K562 (cell line): ENCODE measurements around the gene TSPAN1. TPM values are rescaled to one million over a fixed set of nuclear protein-coding genes. Genes with fewer than 3 reads are reported as not detected.
"Not testable (repeated sequence)": the region's sequence is repeated elsewhere in the genome, so short reads cannot be mapped to it uniquely, and the experiment has no call there.

Source experiments
- ATAC-seq: fragments of 200-7000 bp; cut with Tn5 transposase; 3 replicates; pipeline ENCODE4 v1.9.1; 2020; ENCODE audit warnings: moderate library complexity
- BruUV-seq: library from RNA; stranded (reverse); fragments of 400-500 nt; replicated peaks from 2 replicates; lab custom pipeline; 2021; lab: Mats Ljungman, UMichigan
- CTCF ChIA-PET: fragments of 300-600 bp; formaldehyde crosslinking; extraction: SDS; loops from one replicate; lab custom pipeline; 2021; ENCODE audit warnings: low intra/inter-chr PET ratio; lab: Yijun Ruan, JAX
- POLR2A ChIA-PET: fragments of 300-600, 350-650 bp; sonication (Branson Sonifier 250); formaldehyde crosslinking; extraction: SDS; loops from one replicate; lab custom pipeline; 2021; ENCODE audit warnings: antibody characterized with exemption, inconsistent platforms; lab: Yijun Ruan, JAX
- DNase-seq, 4 experiments: peaks; one replicate each; pipeline versions ENCODE4 v3.0.0 to v3.0.0-alpha.2; 2011 to 2018; ENCODE audit warnings: low spot score in 3 of 4, mixed read lengths in 3 of 4; ENCODE audit errors: extremely low read depth in 1 of 4
- FAIRE-seq: peaks from 2 replicates; lab custom pipeline; 2011; peaks lifted over from hg19 to GRCh38; lab: Jason Lieb, UNC
- H2AFZ ChIP-seq: 2 replicates; pipeline ENCODE4 v1.6.0; 2011; ENCODE audit warnings: low read depth, low read length, control low read depth, inconsistent platforms
- H3K27ac ChIP-seq: fragments of 200-600 bp; 3 replicates; pipeline ENCODE4 v1.8.0; 2011; ENCODE audit warnings: low read depth, mild to moderate bottlenecking, control low read depth, inconsistent platforms, low read length, moderate library complexity, mixed read lengths; ENCODE audit errors: extremely low read depth
- H3K27me3 ChIP-seq, 2 experiments: fragments of 300-600 bp in 1 of 2; 2 replicates in 1 of 2; 3 replicates in 1 of 2; pipeline versions ENCODE4 v1.6.0 to v1.8.0; 2011; ENCODE audit warnings: inconsistent platforms in 2 of 2, low read length in 2 of 2, mild to moderate bottlenecking in 1 of 2, mixed read lengths in 1 of 2, moderate library complexity in 1 of 2; ENCODE audit not compliant: control insufficient read depth in 2 of 2, insufficient read depth in 2 of 2
- H3K36me3 ChIP-seq: fragments of 300-600 bp; 3 replicates; pipeline ENCODE4 v1.8.0; 2011; ENCODE audit warnings: mild to moderate bottlenecking, low read length, inconsistent platforms; ENCODE audit not compliant: control insufficient read depth, insufficient read depth
- H3K4me1 ChIP-seq, 2 experiments: fragments of 200-600 bp in 1 of 2; replicated peaks in 1 of 2; 2 replicates in 1 of 2; 3 replicates in 1 of 2; pipeline versions ENCODE4 v1.5.1 to v1.8.0; 2011; ENCODE audit warnings: inconsistent platforms in 2 of 2, low read length in 2 of 2, mild to moderate bottlenecking in 1 of 2, mixed read lengths in 1 of 2, moderate library complexity in 1 of 2; ENCODE audit not compliant: control insufficient read depth in 2 of 2, insufficient read depth in 2 of 2
- H3K4me2 ChIP-seq: 2 replicates; pipeline ENCODE4 v1.6.1; 2011; ENCODE audit warnings: low read length, control low read depth, inconsistent platforms, mixed read lengths; ENCODE audit not compliant: insufficient read depth
- H3K4me3 ChIP-seq: fragments of 200-600 bp; sonication (generic), shearing (Covaris generic); 2 replicates; pipeline ENCODE4 v1.5.1; 2016; ENCODE audit warnings: control low read depth, inconsistent platforms
- H3K79me2 ChIP-seq: fragments of 200-600 bp; 3 replicates; pipeline ENCODE4 v1.8.0; 2011; ENCODE audit warnings: low read length, inconsistent platforms; ENCODE audit not compliant: control insufficient read depth, insufficient read depth
- H3K9ac ChIP-seq, 2 experiments: 2 replicates each; pipeline versions ENCODE4 v1.6.0 to v1.6.1; 2011; ENCODE audit warnings: low read depth in 2 of 2, low read length in 2 of 2, control low read depth in 1 of 2, inconsistent platforms in 1 of 2, mild to moderate bottlenecking in 1 of 2, mixed read lengths in 1 of 2; ENCODE audit not compliant: insufficient read depth in 1 of 2
- H3K9me1 ChIP-seq: one replicate; pipeline ENCODE4 v1.6.0; 2011; ENCODE audit warnings: inconsistent platforms, mild to moderate bottlenecking, low read length, moderate library complexity; ENCODE audit not compliant: control insufficient read depth, insufficient read depth
- H3K9me3 ChIP-seq: replicated peaks from 2 replicates; pipeline ENCODE4 v1.5.1; 2011; ENCODE audit warnings: low read depth, low read length, inconsistent platforms; ENCODE audit not compliant: control insufficient read depth, insufficient read depth
- H4K20me1 ChIP-seq: replicated peaks from 2 replicates; pipeline ENCODE4 v1.6.1; 2011; ENCODE audit warnings: low read length, inconsistent platforms, mixed read lengths; ENCODE audit not compliant: control insufficient read depth, insufficient read depth
- CBFB ChIP-seq: sonication (generic); formaldehyde crosslinking; IDR thresholded peaks from 2 replicates; pipeline ENCODE4 v1.4.0; 2020; ENCODE audit warnings: mild to moderate bottlenecking, missing genetic modification reagents
- FOXA3 ChIP-seq, 2 experiments: fragments of 450-650 bp in 1 of 2; sonication (generic) in 1 of 2; formaldehyde crosslinking; IDR thresholded peaks in 1 of 2; conservative IDR thresholded peaks in 1 of 2; 2 replicates each; pipeline versions ENCODE4 v1.4.0 to v1.8.0; 2020 to 2022; ENCODE audit warnings: mild to moderate bottlenecking in 2 of 2, missing genetic modification reagents in 1 of 2
- ZNF12 ChIP-seq: sonication (generic); formaldehyde crosslinking; IDR thresholded peaks from 2 replicates; pipeline ENCODE4 v1.4.0; 2020; ENCODE audit warnings: mild to moderate bottlenecking, missing genetic modification reagents
- WGBS: fragments of 100-300 bp; shearing (Covaris generic); methylation state at CpG from one replicate; pipeline ENCODE4 v1.1.6; 2016; ENCODE audit warnings: low coverage, mixed read lengths; ENCODE audit not compliant: insufficient coverage; ENCODE audit errors: missing lambda C conversion rate; 5-methylcytosine and 5-hydroxymethylcytosine counted together
- in situ Hi-C: fragments of 300-500 bp; cut with MboI; formaldehyde crosslinking; loops from 4 replicates; pipeline ENCODE4 v1.15.0; 2018; ENCODE audit warnings: inconsistent platforms, mixed read lengths
- intact Hi-C: fragments of 100-400 bp; cut with micrococcal nuclease; formaldehyde crosslinking; loops from 2 replicates; pipeline ENCODE4 v1.14.2; 2022
- polyA plus RNA-seq, 8 experiments: library from polyadenylated mRNA; depleted of rRNA in 4 of 8; stranded (reverse) in 5 of 8; unstranded in 3 of 8; fragments of >200 nt; fragmentation: Nextera tagmentation in 2 of 8; fragmentation: Illumina TruSeq in 1 of 8; extraction: Ambion mirVana in 2 of 8; extraction: Trizol in 1 of 8; gene quantifications; 2 replicates each; pipeline versions ENCODE4 v1.2.1 to v1.2.3, GENCODE V29; 2011 to 2014; ENCODE audit warnings: inconsistent platforms in 1 of 8, missing spikeins in 1 of 8
- total RNA-seq, 7 experiments: library from RNA; depleted of rRNA in 6 of 7; stranded (reverse); fragments of >200 nt in 6 of 7; fragmentation: Illumina TruSeq in 2 of 7; extraction: Trizol in 2 of 7; gene quantifications; 2 replicates each; pipeline versions ENCODE4 v1.2.1 to v1.2.3, GENCODE V29; 2011 to 2021; ENCODE audit warnings: low replicate concordance in 1 of 7
- TF ChIP-seq, protein P1 (sequence below): sonication (generic); formaldehyde crosslinking; IDR thresholded peaks from 2 replicates; pipeline ENCODE4 v1.9.0; 2022; ENCODE audit warnings: mild to moderate bottlenecking, missing genetic modification reagents
- TF ChIP-seq, protein P2 (sequence below): sonication (generic); formaldehyde crosslinking; IDR thresholded peaks from 2 replicates; pipeline ENCODE4 v1.9.0; 2022; ENCODE audit warnings: mild to moderate bottlenecking, missing genetic modification reagents

The TSPAN1 gene
- total and polyA plus RNA-seq, 9 of the 15 experiments (the other 6 are each of a cell fraction or from before 2014, with no cell fraction given) = 0.58 TPM; not detected in 8

DNA sequence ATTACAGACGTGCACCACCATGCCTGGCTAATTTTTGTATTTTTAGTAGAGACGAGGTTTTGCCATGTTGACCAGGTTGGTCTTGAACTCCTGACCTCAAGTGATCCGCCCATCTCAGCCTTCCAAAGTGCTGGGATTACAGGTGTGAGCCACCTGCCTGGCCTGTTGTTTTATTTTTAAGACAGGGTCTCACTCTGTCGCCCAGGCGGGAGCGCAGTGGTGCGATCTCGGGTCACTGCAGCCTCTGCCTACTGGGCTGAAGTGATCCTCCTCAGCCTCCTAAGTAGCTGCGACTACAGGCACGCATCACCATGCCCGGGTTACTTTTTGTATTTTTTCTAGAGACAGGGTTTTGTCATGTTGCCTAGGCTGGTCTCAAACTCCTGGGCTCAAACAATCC lies 48.2 kb downstream of the TSPAN1 start:
- H3K27ac ChIP-seq, H3K4me1 ChIP-seq, H3K4me2 ChIP-seq, H4K20me1 ChIP-seq, H3K9ac ChIP-seq, H3K9me1 ChIP-seq, ATAC-seq, H3K9me3 ChIP-seq, in situ Hi-C loops, H3K79me2 ChIP-seq, FAIRE-seq, BruUV-seq, H3K27me3 ChIP-seq, H3K36me3 ChIP-seq, H3K4me3 ChIP-seq, DNase-seq: not testable (repeated sequence)
- CTCF ChIA-PET = interaction anchor here (0.6 to 4.6 kb wide), 3 partner anchors 43 to 186 kb away, joined by 4 to 44 read pairs (median 32); no protein-coding TSS in a partner anchor
- TF ChIP-seq ZNF12 (CRISPR knock-in tag) = 0 out of 2 replicates have a peak, but pooled peaks have one; percentile 8
- 0 out of 2 replicates have a peak, but pooled peaks have one; percentile 50 for TF ChIP-seq CBFB (CRISPR knock-in tag)
- TF ChIP-seq, protein P1, sequence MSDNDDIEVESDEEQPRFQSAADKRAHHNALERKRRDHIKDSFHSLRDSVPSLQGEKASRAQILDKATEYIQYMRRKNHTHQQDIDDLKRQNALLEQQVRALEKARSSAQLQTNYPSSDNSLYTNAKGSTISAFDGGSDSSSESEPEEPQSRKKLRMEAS (CRISPR knock-in tag) = peak; percentile 38; the same call in 1 of the 2 replicates
- TF ChIP-seq, protein P2, sequence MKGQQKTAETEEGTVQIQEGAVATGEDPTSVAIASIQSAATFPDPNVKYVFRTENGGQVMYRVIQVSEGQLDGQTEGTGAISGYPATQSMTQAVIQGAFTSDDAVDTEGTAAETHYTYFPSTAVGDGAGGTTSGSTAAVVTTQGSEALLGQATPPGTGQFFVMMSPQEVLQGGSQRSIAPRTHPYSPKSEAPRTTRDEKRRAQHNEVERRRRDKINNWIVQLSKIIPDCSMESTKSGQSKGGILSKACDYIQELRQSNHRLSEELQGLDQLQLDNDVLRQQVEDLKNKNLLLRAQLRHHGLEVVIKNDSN (CRISPR knock-in tag) = 0 out of 2 replicates have a peak, but pooled peaks have one; percentile 15
- TF ChIP-seq FOXA3 (CRISPR knock-in tag; conservative IDR thresholded peaks at IDR 0.05 in 1 of 2, IDR thresholded peaks at IDR 0.05 in 1 of 2) = peak in 1 of 2 experiments; percentile 17; a peak in 1 of 4 replicates
- POLR2A ChIA-PET = interaction anchor here (0.7 to 3.3 kb wide), 15 partner anchors 8 to 537 kb away, joined by 3 to 19 read pairs (median 4); partner anchors contain the start of genes GPBP1L1, PIK3R3 and RAD54L
- intact Hi-C loops = loop anchor here (1.0 to 2.0 kb wide), 3 partner anchors 24 to 186 kb away; partner anchors contain the start of gene POMGNT1
- WGBS = 43% methylated on average over 11 of the region's 11 CpGs
- H2AFZ ChIP-seq = peak overlapping the region; percentile 85; the same call in 1 of the 2 replicates
